Muscle layer of colon (tissue), 2 donors: Measurements from ENCODE around the gene TSEN34.

Source experiments
- H3K27ac ChIP-seq: one replicate; pipeline ENCODE4 v1.7.0; 2013; ENCODE audit warnings: low read depth, mild to moderate bottlenecking, low read length, moderate library complexity
- H3K27me3 ChIP-seq, 2 donors: one replicate each; pipeline ENCODE4 v1.7.0; 2013; ENCODE audit warnings: low read length in 2 of 2, mild to moderate bottlenecking in 2 of 2; ENCODE audit not compliant: insufficient read depth in 2 of 2, control insufficient read depth in 1 of 2
- H3K36me3 ChIP-seq: one replicate; pipeline ENCODE4 v1.7.0; 2013; ENCODE audit warnings: mild to moderate bottlenecking, low read length; ENCODE audit not compliant: insufficient read depth
- H3K4me1 ChIP-seq: one replicate; pipeline ENCODE4 v1.7.0; 2013; ENCODE audit warnings: mild to moderate bottlenecking, low read length; ENCODE audit not compliant: insufficient read depth
- H3K4me3 ChIP-seq, 2 donors: one replicate each; pipeline ENCODE4 v1.7.0; 2013; ENCODE audit warnings: low read length in 2 of 2, low read depth in 1 of 2, mild to moderate bottlenecking in 1 of 2, moderate library complexity in 1 of 2
- H3K9ac ChIP-seq: one replicate; pipeline ENCODE4 v1.7.0; 2013; ENCODE audit warnings: low read length
- H3K9me3 ChIP-seq: one replicate; pipeline ENCODE4 v1.7.0; 2013; ENCODE audit warnings: mild to moderate bottlenecking, low read length
- donor health status: abdominal sarcoma.
- donor health status: Adenocarcinoma of cecum.

The TSEN34 gene

DNA sequence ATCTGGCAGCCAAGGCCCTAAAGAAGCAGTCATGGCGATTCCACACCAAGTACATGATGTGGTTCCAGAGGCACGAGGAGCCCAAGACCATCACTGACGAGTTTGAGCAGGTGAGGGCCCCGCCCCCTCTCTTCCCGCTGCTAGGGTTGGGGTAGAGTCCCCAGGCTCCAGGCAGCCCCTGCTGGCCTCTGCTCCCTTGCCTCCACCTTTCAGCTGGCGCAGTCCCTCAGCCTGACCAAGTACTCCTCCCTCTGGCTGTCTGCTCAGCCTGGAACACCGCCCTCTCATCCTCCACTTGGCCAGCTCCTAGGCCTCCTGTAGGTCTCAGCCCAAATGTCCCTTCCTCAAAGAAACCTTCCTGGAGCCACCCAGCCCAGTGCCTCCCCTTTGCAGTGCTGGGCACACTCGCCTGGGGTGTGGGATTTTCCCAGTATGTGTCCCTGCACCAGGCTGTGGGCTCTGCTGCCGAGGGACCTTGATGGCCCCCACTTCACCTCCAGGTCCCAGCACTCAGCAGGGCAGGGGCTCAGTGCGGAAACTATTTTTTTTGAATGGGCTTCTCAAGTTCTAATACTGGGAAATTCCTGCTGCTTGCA lies 37.3 kb upstream of the TSEN34 start:
- Histone ChIP-seq H3K4me3 (no peak overlapping the region), H3K27me3 (no peaks in the 10 kb centered on the region), H3K36me3 (peaks cover 86% of the 10 kb centered on the region), H3K27ac (no peak overlapping the region), H3K9ac (no peak overlapping the region), H3K9me3 (no peaks in the 10 kb centered on the region), H3K4me1 (peaks cover 9% of the 10 kb centered on the region)

GRCh38 chr19:54154603-54155345 lies 36.3 kb upstream of the TSEN34 start:
- Histone ChIP-seq H3K36me3 (peaks cover 77% of the 10 kb centered on the region), H3K9ac (no peak overlapping the region), H3K4me1 (peaks cover 12% of the 10 kb centered on the region), H3K27ac (no peak overlapping the region), H3K27me3 (no peaks in the 10 kb centered on the region), H3K4me3 (no peak overlapping the region), H3K9me3 (no peaks in the 10 kb centered on the region)

- no peak overlapping the region for H3K4me3 ChIP-seq
- no peak overlapping the region for H3K9ac ChIP-seq
- H3K36me3 ChIP-seq, result peaks cover 70% of the 10 kb centered on the region
- peaks cover 16% of the 10 kb centered on the region for H3K4me1 ChIP-seq
- no peaks in the 10 kb centered on the region for H3K27me3 ChIP-seq
- H3K27ac ChIP-seq, result no peak overlapping the region
- H3K9me3 ChIP-seq, result no peaks in the 10 kb centered on the region
These were observed 35.4 kb upstream of the TSEN34 start for GRCh38 chr19:54155694-54156093.

GRCh38 chr19:54156490-54156889 lies 34.6 kb upstream of the TSEN34 start:
- H3K9me3 ChIP-seq, result no peaks in the 10 kb centered on the region
- no peak overlapping the region for H3K4me3 ChIP-seq
- no peak overlapping the region for H3K9ac ChIP-seq
- no peak overlapping the region for H3K27ac ChIP-seq
- H3K4me1 ChIP-seq, result peaks cover 19% of the 10 kb centered on the region
- H3K36me3 ChIP-seq, result peaks cover 66% of the 10 kb centered on the region
- H3K27me3 ChIP-seq, result no peaks in the 10 kb centered on the region

GRCh38 chr19:54156953-54157352 lies 34.2 kb upstream of the TSEN34 start:
- Histone ChIP-seq H3K27me3 (no peaks in the 10 kb centered on the region), H3K4me1 (peaks cover 22% of the 10 kb centered on the region), H3K4me3 (no peak overlapping the region), H3K9me3 (no peaks in the 10 kb centered on the region), H3K9ac (no peak overlapping the region), H3K36me3 (peaks cover 62% of the 10 kb centered on the region), H3K27ac (no peak overlapping the region)

GRCh38 chr19:54158812-54159351 lies 32.2 kb upstream of the TSEN34 start:
- H3K27ac ChIP-seq, result peak overlapping the region; percentile 76
- H3K9me3 ChIP-seq, result no peaks in the 10 kb centered on the region
- H3K4me3 ChIP-seq, result peak overlapping the region; percentile 51 to 87
- H3K4me1 ChIP-seq, result peaks cover 28% of the 10 kb centered on the region
- peak overlapping the region; percentile 77 for H3K9ac ChIP-seq
- peaks cover 43% of the 10 kb centered on the region for H3K36me3 ChIP-seq
- H3K27me3 ChIP-seq, result no peaks in the 10 kb centered on the region

GRCh38 chr19:54159352-54160181 lies 31.5 kb upstream of the TSEN34 start, which contains the start of gene LENG1:
LENG1 (minus strand) TSS chr19:54159721; CDS start chr19:54159695, 26 bp downstream.
- Histone ChIP-seq H3K4me1 (peaks cover 33% of the 10 kb centered on the region), H3K9me3 (no peaks in the 10 kb centered on the region)

DNA sequence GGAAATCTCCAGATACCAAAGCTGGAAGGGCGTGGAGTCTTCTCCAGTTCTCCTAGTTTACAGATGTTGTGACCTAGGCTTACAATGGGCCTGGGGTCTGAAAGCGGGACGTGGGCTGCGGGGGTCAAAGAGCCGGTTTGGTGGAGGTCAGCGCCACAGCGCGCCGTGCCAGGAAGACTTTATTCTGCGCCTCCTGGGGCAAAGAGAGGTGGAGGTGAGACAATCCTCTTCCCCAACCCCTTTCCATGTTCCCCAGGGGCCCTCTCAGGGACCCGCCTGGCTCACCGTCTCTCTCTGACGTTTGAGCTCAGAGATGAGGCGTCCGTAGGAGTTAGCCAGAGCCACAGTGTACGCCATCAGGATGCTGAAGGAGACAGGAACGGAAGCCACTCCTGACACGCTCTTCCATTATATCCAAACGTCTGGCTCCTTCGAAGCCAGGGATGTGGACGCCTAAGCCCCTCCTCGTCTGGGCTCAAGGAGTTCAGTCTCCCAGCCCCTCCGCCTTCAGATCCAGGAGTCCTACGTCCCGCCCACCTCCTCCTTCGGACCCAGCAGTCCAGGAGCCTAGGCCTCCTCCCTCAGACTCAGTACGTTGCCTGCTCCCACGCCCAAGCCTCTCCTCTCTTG lies 30.8 kb upstream of the TSEN34 start:
- Histone ChIP-seq H3K4me1 (peaks cover 35% of the 10 kb centered on the region), H3K9me3 (no peaks in the 10 kb centered on the region), H3K9ac (peak overlapping the region; percentile 92), H3K36me3 (peaks cover 29% of the 10 kb centered on the region), H3K27me3 (peaks cover 0 to 10% of the 10 kb centered on the region in 2 donors), H3K27ac (peak overlapping the region; percentile 93), H3K4me3 (peak overlapping the region; percentile 89 to 96)

More at GRCh38 chr19:54159352-54160181, 31.5 kb upstream of the TSEN34 start, which contains the start of gene LENG1:
- peak within 1 kb of the TSS; percentile 92 for H3K9ac ChIP-seq
- H3K4me3 ChIP-seq, result peak within 1 kb of the TSS; percentile 89 to 96
- H3K27me3 ChIP-seq, result peaks cover 0 to 3% of the 10 kb centered on the region in 2 donors
- H3K27ac ChIP-seq, result peak within 1 kb of the TSS; percentile 93
- H3K36me3 ChIP-seq, result peaks cover 36% of the 10 kb centered on the region

DNA sequence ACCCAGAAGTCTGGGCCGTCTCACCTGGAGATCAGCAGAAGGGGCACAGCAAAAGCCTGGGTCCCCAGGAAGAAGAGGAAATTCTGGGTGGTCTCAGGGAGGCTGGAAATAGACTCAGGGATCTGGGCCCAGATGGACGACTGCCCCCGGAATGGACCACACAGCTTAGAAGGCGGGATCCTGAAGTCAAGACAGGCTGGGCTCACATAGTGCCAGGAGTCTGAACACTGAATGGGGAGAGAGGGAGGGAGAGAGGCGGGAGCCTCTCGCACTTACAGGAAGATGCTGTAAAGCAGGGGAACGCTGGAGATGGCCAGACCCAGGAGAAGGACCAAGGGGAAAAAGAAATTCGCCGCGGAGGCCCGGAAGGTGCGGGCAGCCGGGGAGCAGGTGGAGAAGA lies 30.3 kb upstream of the TSEN34 start:
- peaks cover 35% of the 10 kb centered on the region for H3K4me1 ChIP-seq
- no peaks in the 10 kb centered on the region for H3K9me3 ChIP-seq
- peak overlapping the region; percentile 92 for H3K9ac ChIP-seq
- H3K36me3 ChIP-seq, result peaks cover 26% of the 10 kb centered on the region
- H3K4me3 ChIP-seq, result peak overlapping the region; percentile 89 to 96
- H3K27me3 ChIP-seq, result peaks cover 0 to 15% of the 10 kb centered on the region in 2 donors
- H3K27ac ChIP-seq, result peak overlapping the region; percentile 93

DNA sequence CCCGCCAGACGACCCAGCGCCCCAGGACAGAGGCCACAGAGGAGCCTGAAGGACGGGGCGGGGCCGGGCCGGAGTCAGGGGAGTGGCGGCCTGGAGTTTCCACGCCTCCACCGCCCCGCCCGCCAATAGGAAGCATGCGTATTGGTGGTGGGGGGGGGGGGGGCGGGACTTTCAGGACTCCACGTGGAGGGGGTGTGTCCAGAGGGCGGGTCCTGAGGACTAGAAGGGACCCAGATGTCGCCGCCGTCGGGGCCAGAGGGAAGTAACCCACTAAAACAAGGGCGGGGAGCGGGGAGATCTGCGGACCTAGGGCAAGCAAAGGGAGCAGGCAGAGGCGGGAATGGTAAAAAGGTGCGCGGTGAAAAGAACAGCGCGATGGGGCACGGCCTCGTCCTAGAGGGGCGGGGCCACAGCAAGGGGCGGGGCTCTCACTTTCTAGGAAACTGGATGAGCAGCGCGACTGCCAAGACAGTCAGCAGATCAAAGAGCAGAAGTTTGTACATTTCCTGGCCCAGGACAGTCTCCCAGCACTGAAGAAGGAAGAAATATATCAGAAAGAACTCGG lies 28.8 kb upstream of the TSEN34 start:
- peaks cover 35% of the 10 kb centered on the region for H3K4me1 ChIP-seq
- H3K9ac ChIP-seq, result no peak overlapping the region
- peak overlapping the region in 1 of 2 donors; percentile 52 for H3K4me3 ChIP-seq
- H3K27ac ChIP-seq, result no peak overlapping the region
- H3K27me3 ChIP-seq, result peaks cover 0 to 21% of the 10 kb centered on the region in 2 donors
- no peaks in the 10 kb centered on the region for H3K9me3 ChIP-seq
- peaks cover 12% of the 10 kb centered on the region for H3K36me3 ChIP-seq
